ENCODE results near the gene MRPL9. TPM values are rescaled to one million over a fixed set of nuclear protein-coding genes. Genes with fewer than 3 reads are reported as not detected.

MRPL9 gene
- total RNA-seq, 3 donors from 2014 or later (not counting 1 experiment from before 2014, with no cell fraction given) = 93.6 to 110 (median 107) TPM

DNA sequence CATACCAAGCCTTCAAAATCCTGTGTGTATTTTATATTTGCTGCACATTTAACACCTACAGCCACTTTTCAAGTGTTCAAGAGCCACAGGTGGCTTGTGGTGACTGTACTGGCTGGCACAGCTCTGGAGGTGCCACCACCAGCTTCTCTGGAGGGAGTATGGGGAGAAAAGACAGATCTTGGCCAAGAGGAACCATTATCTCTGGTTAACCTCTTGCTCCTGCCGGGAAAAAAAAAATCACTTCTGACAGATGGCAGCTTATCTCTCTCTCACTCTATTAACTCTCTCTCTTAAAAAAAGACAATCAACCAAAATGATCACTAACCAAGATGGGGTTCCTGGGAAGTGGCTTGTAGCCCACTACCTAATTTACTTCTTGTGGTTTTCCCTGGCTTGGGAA is 43.2 kb downstream of the MRPL9 start:
- 8% methylated on average over 1 of the region's 1 CpG for WGBS (ENCODE audit: insufficient coverage)
- no peaks in the 10 kb centered on the region for H3K36me3 Mint-ChIP-seq
- no peaks in the 10 kb centered on the region for H3K9me3 Mint-ChIP-seq
- no peak for DNase-seq
- peak overlapping the region; percentile 90 for H3K4me3 Mint-ChIP-seq
- peaks cover 32% of the 10 kb centered on the region in 2 donors for H3K4me1 Mint-ChIP-seq
- ATAC-seq = no peak
- no peak for TF ChIP-seq CTCF (IDR thresholded peaks at IDR 0.05)
- Histone ChIP-seq H3K9me3 (ENCODE audit: control insufficient read depth, insufficient read depth, low read length) (no peaks in the 10 kb centered on the region), H3K27ac (ENCODE audit: low read length) (no peak overlapping the region), H3K36me3 (ENCODE audit: control insufficient read depth, insufficient read depth, low read length) (no peaks in the 10 kb centered on the region), H3K27me3 (ENCODE audit: control insufficient read depth, insufficient read depth, low read length) (peaks cover 18% of the 10 kb centered on the region), H3K4me3 (ENCODE audit: low read length) (no peak overlapping the region), H3K4me1 (ENCODE audit: control insufficient read depth, insufficient read depth, low read length) (peaks cover 25% of the 10 kb centered on the region)
- peak overlapping the region in 1 of 2 donors; percentile 61 for H3K27ac Mint-ChIP-seq
- intact Hi-C loops (cut with micrococcal nuclease) = no loop called here
- H3K27me3 Mint-ChIP-seq (ENCODE audit: low read depth in 2 of 2) = peaks cover 37 to 48% of the 10 kb centered on the region in 2 donors

GRCh38 chr1:151718666-151719065 is 44.6 kb downstream of the MRPL9 start:
- no CpG with 5 or more reads among the region's 4 CpGs for WGBS (ENCODE audit: insufficient coverage)
- TF ChIP-seq CTCF (IDR thresholded peaks at IDR 0.05) = no peak

GRCh38 chr1:151718011-151718431 is 45.3 kb downstream of the MRPL9 start:
- H3K27ac Mint-ChIP-seq = no peak overlapping the region
- H3K27ac ChIP-seq (ENCODE audit: low read length) = no peak overlapping the region
- DNase-seq (no peak), ATAC-seq (no peak)
- H3K4me3 ChIP-seq (ENCODE audit: low read length) = no peak overlapping the region
- TF ChIP-seq CTCF (IDR thresholded peaks at IDR 0.05) = no peak
- WGBS (ENCODE audit: insufficient coverage) = 57% methylated on average over 4 of the region's 4 CpGs
- H3K9me3 ChIP-seq (ENCODE audit: control insufficient read depth, insufficient read depth, low read length) = no peaks in the 10 kb centered on the region
- peaks cover 32% of the 10 kb centered on the region in 2 donors for H3K4me1 Mint-ChIP-seq
- no peaks in the 10 kb centered on the region for H3K36me3 Mint-ChIP-seq
- H3K9me3 Mint-ChIP-seq = no peaks in the 10 kb centered on the region
- H3K36me3 ChIP-seq (ENCODE audit: control insufficient read depth, insufficient read depth, low read length) = no peaks in the 10 kb centered on the region
- H3K4me3 Mint-ChIP-seq = no peak overlapping the region
- peaks cover 14% of the 10 kb centered on the region for H3K27me3 ChIP-seq (ENCODE audit: control insufficient read depth, insufficient read depth, low read length)
- H3K4me1 ChIP-seq (ENCODE audit: control insufficient read depth, insufficient read depth, low read length) = peaks cover 25% of the 10 kb centered on the region
- intact Hi-C loops (cut with micrococcal nuclease) = no loop called here
- peaks cover 39 to 52% of the 10 kb centered on the region in 2 donors for H3K27me3 Mint-ChIP-seq (ENCODE audit: low read depth in 2 of 2)

More at GRCh38 chr1:151718666-151719065, 44.6 kb downstream of the MRPL9 start:
- peaks cover 25% of the 10 kb centered on the region for H3K4me1 ChIP-seq (ENCODE audit: control insufficient read depth, insufficient read depth, low read length)
- no peak overlapping the region for H3K4me3 ChIP-seq (ENCODE audit: low read length)
- no peak overlapping the region for H3K27ac Mint-ChIP-seq
- H3K9me3 ChIP-seq (ENCODE audit: control insufficient read depth, insufficient read depth, low read length) = no peaks in the 10 kb centered on the region
- no peak for DNase-seq
- intact Hi-C loops (cut with micrococcal nuclease) = no loop called here
- no peak overlapping the region for H3K4me3 Mint-ChIP-seq
- H3K4me1 Mint-ChIP-seq = peaks cover 32% of the 10 kb centered on the region in 2 donors
- no peaks in the 10 kb centered on the region for H3K36me3 Mint-ChIP-seq
- no peak overlapping the region for H3K27ac ChIP-seq (ENCODE audit: low read length)
- H3K9me3 Mint-ChIP-seq = no peaks in the 10 kb centered on the region
- no peak for ATAC-seq
- peaks cover 39 to 53% of the 10 kb centered on the region in 2 donors for H3K27me3 Mint-ChIP-seq (ENCODE audit: low read depth in 2 of 2)
- peaks cover 17% of the 10 kb centered on the region for H3K27me3 ChIP-seq (ENCODE audit: control insufficient read depth, insufficient read depth, low read length)
- H3K36me3 ChIP-seq (ENCODE audit: control insufficient read depth, insufficient read depth, low read length) = no peaks in the 10 kb centered on the region

Measured in natural killer cell (primary cell).